Measurements from ENCODE around the gene CDADC1.

The CDADC1 gene

GRCh38 chr13:49214917-49215376 is 32.8 kb upstream of the CDADC1 start (continued):
- TF ChIP-seq, protein P1, sequence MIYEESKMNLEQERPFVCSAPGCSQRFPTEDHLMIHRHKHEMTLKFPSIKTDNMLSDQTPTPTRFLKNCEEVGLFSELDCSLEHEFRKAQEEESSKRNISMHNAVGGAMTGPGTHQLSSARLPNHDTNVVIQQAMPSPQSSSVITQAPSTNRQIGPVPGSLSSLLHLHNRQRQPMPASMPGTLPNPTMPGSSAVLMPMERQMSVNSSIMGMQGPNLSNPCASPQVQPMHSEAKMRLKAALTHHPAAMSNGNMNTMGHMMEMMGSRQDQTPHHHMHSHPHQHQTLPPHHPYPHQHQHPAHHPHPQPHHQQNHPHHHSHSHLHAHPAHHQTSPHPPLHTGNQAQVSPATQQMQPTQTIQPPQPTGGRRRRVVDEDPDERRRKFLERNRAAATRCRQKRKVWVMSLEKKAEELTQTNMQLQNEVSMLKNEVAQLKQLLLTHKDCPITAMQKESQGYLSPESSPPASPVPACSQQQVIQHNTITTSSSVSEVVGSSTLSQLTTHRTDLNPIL (CRISPR knock-in tag; IDR thresholded peaks at IDR 0.05; ENCODE audit: low read depth), result no peak
- no peak for TF ChIP-seq TCF4 (CRISPR knock-in tag; IDR thresholded peaks at IDR 0.05; ENCODE audit: borderline replicate concordance)
- no peak for TF ChIP-seq ZC3H10 (CRISPR knock-in tag; IDR thresholded peaks at IDR 0.05)
- no peak for TF ChIP-seq CSDC2 (CRISPR knock-in tag; IDR thresholded peaks at IDR 0.05)

GRCh38 chr13:49216334-49216733 is 31.4 kb upstream of the CDADC1 start:
- no peak for ATAC-seq
- TF ChIP-seq ESRRG (CRISPR knock-in tag; IDR thresholded peaks at IDR 0.05), result no peak
- TF ChIP-seq, protein P2, sequence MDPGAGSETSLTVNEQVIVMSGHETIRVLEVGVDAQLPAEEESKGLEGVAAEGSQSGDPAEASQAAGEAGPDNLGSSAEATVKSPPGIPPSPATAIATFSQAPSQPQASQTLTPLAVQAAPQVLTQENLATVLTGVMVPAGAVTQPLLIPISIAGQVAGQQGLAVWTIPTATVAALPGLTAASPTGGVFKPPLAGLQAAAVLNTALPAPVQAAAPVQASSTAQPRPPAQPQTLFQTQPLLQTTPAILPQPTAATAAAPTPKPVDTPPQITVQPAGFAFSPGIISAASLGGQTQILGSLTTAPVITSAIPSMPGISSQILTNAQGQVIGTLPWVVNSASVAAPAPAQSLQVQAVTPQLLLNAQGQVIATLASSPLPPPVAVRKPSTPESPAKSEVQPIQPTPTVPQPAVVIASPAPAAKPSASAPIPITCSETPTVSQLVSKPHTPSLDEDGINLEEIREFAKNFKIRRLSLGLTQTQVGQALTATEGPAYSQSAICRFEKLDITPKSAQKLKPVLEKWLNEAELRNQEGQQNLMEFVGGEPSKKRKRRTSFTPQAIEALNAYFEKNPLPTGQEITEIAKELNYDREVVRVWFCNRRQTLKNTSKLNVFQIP (CRISPR knock-in tag; IDR thresholded peaks at IDR 0.05; ENCODE audit: borderline replicate concordance, low read depth), result no peak
- TF ChIP-seq ZNF565 (CRISPR knock-in tag; conservative IDR thresholded peaks at IDR 0.05; ENCODE audit: low read depth), result no peak

GRCh38 chr13:49217962-49218492 is 29.7 kb upstream of the CDADC1 start:
- TF ChIP-seq ZC3H10 (CRISPR knock-in tag; IDR thresholded peaks at IDR 0.05) (no peak), ZFP3 (CRISPR knock-in tag; IDR thresholded peaks at IDR 0.05) (no peak), OSR1 (CRISPR knock-in tag; IDR thresholded peaks at IDR 0.05) (no peak), TCF4 (CRISPR knock-in tag; IDR thresholded peaks at IDR 0.05; ENCODE audit: borderline replicate concordance) (no peak), ZFP30 (CRISPR knock-in tag; IDR thresholded peaks at IDR 0.05) (no peak), ZNF70 (CRISPR knock-in tag; IDR thresholded peaks at IDR 0.05) (no peak), ARNTL (CRISPR knock-in tag; IDR thresholded peaks at IDR 0.05; ENCODE audit: borderline replicate concordance, low read depth) (no peak), ISL1 (CRISPR knock-in tag; IDR thresholded peaks at IDR 0.05) (no peak), ESRRG (CRISPR knock-in tag; IDR thresholded peaks at IDR 0.05) (no peak), ZNF565 (CRISPR knock-in tag; conservative IDR thresholded peaks at IDR 0.05; ENCODE audit: low read depth) (no peak), GLIS3 (CRISPR knock-in tag; IDR thresholded peaks at IDR 0.05) (no peak), TOX (CRISPR knock-in tag; IDR thresholded peaks at IDR 0.05; ENCODE audit: borderline replicate concordance) (no peak), RARB (CRISPR knock-in tag; IDR thresholded peaks at IDR 0.05) (no peak), SNAI2 (CRISPR knock-in tag; IDR thresholded peaks at IDR 0.05) (no peak), CSDC2 (CRISPR knock-in tag; IDR thresholded peaks at IDR 0.05) (no peak)
- TF ChIP-seq, protein P3, sequence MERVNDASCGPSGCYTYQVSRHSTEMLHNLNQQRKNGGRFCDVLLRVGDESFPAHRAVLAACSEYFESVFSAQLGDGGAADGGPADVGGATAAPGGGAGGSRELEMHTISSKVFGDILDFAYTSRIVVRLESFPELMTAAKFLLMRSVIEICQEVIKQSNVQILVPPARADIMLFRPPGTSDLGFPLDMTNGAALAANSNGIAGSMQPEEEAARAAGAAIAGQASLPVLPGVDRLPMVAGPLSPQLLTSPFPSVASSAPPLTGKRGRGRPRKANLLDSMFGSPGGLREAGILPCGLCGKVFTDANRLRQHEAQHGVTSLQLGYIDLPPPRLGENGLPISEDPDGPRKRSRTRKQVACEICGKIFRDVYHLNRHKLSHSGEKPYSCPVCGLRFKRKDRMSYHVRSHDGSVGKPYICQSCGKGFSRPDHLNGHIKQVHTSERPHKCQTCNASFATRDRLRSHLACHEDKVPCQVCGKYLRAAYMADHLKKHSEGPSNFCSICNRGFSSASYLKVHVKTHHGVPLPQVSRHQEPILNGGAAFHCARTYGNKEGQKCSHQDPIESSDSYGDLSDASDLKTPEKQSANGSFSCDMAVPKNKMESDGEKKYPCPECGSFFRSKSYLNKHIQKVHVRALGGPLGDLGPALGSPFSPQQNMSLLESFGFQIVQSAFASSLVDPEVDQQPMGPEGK (CRISPR knock-in tag; IDR thresholded peaks at IDR 0.05; ENCODE audit: borderline replicate concordance), result no peak
- TF ChIP-seq, protein P2 (CRISPR knock-in tag; IDR thresholded peaks at IDR 0.05; ENCODE audit: borderline replicate concordance, low read depth), result no peak
- TF ChIP-seq, protein P4, sequence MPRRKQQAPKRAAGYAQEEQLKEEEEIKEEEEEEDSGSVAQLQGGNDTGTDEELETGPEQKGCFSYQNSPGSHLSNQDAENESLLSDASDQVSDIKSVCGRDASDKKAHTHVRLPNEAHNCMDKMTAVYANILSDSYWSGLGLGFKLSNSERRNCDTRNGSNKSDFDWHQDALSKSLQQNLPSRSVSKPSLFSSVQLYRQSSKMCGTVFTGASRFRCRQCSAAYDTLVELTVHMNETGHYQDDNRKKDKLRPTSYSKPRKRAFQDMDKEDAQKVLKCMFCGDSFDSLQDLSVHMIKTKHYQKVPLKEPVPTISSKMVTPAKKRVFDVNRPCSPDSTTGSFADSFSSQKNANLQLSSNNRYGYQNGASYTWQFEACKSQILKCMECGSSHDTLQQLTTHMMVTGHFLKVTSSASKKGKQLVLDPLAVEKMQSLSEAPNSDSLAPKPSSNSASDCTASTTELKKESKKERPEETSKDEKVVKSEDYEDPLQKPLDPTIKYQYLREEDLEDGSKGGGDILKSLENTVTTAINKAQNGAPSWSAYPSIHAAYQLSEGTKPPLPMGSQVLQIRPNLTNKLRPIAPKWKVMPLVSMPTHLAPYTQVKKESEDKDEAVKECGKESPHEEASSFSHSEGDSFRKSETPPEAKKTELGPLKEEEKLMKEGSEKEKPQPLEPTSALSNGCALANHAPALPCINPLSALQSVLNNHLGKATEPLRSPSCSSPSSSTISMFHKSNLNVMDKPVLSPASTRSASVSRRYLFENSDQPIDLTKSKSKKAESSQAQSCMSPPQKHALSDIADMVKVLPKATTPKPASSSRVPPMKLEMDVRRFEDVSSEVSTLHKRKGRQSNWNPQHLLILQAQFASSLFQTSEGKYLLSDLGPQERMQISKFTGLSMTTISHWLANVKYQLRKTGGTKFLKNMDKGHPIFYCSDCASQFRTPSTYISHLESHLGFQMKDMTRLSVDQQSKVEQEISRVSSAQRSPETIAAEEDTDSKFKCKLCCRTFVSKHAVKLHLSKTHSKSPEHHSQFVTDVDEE (CRISPR knock-in tag; IDR thresholded peaks at IDR 0.05), result no peak
- TF ChIP-seq, protein P1 (CRISPR knock-in tag; IDR thresholded peaks at IDR 0.05; ENCODE audit: low read depth), result no peak
- ATAC-seq, result no peak
